ENCODE measurements around the gene PTPRM. TPM values are rescaled to one million over a fixed set of nuclear protein-coding genes. Genes with fewer than 3 reads are reported as not detected.

Gene PTPRM
- total and polyA plus RNA-seq, 3 donors from 2014 or later: 76.4 to 101 (median 94.6) TPM

DNA sequence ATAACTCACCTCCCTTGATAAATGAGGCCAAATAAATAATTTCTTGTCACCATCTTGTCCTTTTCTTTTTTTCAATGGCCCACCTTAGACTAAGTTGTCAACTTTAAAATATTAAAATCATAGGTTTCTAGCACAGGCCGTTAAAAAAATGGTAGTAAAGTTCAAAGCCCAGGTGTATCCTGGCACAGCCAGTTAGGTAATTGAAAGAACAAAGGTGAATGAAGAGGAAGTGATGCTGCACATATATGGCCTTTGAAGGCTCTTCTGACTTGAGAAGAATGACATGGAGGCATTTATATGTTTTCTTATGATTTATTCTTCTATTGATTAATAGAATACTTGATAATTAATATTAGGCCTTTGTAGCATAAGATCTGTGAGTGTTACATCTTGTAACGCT, 208.7 kb downstream of the PTPRM start:
- Histone ChIP-seq H3K27ac (no peak overlapping the region), H3K36me3 (ENCODE audit: low read depth, missing control alignments) (no peaks in the 10 kb centered on the region), H3K27me3 (no peaks in the 10 kb centered on the region), H3K4me3 (no peak overlapping the region), H3K9me3 (no peaks in the 10 kb centered on the region), H3K4me1 (no peaks in the 10 kb centered on the region)
- no peak for DNase-seq
- TF ChIP-seq POLR2A (IDR thresholded peaks at IDR 0.05): no peak
- TF ChIP-seq, protein P1, sequence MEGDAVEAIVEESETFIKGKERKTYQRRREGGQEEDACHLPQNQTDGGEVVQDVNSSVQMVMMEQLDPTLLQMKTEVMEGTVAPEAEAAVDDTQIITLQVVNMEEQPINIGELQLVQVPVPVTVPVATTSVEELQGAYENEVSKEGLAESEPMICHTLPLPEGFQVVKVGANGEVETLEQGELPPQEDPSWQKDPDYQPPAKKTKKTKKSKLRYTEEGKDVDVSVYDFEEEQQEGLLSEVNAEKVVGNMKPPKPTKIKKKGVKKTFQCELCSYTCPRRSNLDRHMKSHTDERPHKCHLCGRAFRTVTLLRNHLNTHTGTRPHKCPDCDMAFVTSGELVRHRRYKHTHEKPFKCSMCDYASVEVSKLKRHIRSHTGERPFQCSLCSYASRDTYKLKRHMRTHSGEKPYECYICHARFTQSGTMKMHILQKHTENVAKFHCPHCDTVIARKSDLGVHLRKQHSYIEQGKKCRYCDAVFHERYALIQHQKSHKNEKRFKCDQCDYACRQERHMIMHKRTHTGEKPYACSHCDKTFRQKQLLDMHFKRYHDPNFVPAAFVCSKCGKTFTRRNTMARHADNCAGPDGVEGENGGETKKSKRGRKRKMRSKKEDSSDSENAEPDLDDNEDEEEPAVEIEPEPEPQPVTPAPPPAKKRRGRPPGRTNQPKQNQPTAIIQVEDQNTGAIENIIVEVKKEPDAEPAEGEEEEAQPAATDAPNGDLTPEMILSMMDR (IDR thresholded peaks at IDR 0.05): no peak
- intact Hi-C loops (cut with DNase I; ENCODE audit: low total_unique reads): no loop called here
- WGBS, 2 donors: 91 to 94% methylated on average over 2 of the region's 2 CpGs

- intact Hi-C loops (cut with DNase I; ENCODE audit: low total_unique reads): no loop called here
- Histone ChIP-seq H3K27me3 (no peaks in the 10 kb centered on the region), H3K4me1 (no peaks in the 10 kb centered on the region), H3K9me3 (no peaks in the 10 kb centered on the region), H3K4me3 (no peak overlapping the region), H3K27ac (no peak overlapping the region), H3K36me3 (ENCODE audit: low read depth, missing control alignments) (no peaks in the 10 kb centered on the region)
- 86 to 93% methylated on average over 7 of the region's 7 CpGs for WGBS, 2 donors
- DNase-seq: no peak
- TF ChIP-seq POLR2A (IDR thresholded peaks at IDR 0.05): no peak
- TF ChIP-seq, protein P1 (IDR thresholded peaks at IDR 0.05): no peak
Observed at GRCh38 chr18:7778181-7778580, 211.1 kb downstream of the PTPRM start.

GRCh38 chr18:7779211-7779610, 212.1 kb downstream of the PTPRM start:
- DNase-seq: no peak
- Histone ChIP-seq H3K27me3 (no peaks in the 10 kb centered on the region), H3K9me3 (no peaks in the 10 kb centered on the region), H3K27ac (no peak overlapping the region), H3K36me3 (ENCODE audit: low read depth, missing control alignments) (no peaks in the 10 kb centered on the region), H3K4me1 (no peaks in the 10 kb centered on the region), H3K4me3 (no peak overlapping the region)
- TF ChIP-seq, protein P1 (IDR thresholded peaks at IDR 0.05): no peak
- no peak for TF ChIP-seq POLR2A (IDR thresholded peaks at IDR 0.05)
- intact Hi-C loops (cut with DNase I; ENCODE audit: low total_unique reads): no loop called here
- 88 to 92% methylated on average over 3 of the region's 3 CpGs for WGBS, 2 donors

DNA sequence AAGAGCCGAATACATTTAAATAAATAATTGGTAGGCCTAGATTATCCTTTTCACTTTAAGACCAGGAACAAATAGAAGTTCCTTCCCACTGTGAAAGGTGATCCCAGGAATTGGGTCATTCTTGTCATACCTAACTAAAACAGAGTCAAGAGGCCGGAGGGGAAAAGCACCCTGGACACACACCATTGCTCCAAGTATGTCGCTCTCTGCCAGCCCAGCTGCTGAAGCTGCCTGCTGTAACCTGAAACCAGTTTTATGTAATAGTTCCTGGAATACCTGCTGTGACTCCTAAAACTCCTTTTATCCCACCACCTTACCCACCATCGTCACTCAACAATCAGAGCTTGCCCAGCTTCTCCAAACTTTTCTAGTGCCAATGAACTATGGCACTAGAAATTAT, 217.1 kb downstream of the PTPRM start:
- H3K27me3 ChIP-seq: no peaks in the 10 kb centered on the region
- no peak overlapping the region for H3K4me3 ChIP-seq
- intact Hi-C loops (cut with DNase I; ENCODE audit: low total_unique reads): no loop called here
- H3K27ac ChIP-seq: no peak overlapping the region
- no peaks in the 10 kb centered on the region for H3K36me3 ChIP-seq (ENCODE audit: low read depth, missing control alignments)
- WGBS, 2 donors: 94 to 98% methylated on average over 4 of the region's 4 CpGs
- H3K9me3 ChIP-seq: no peaks in the 10 kb centered on the region
- H3K4me1 ChIP-seq: no peaks in the 10 kb centered on the region
- no peak for DNase-seq
- TF ChIP-seq, protein P1 (IDR thresholded peaks at IDR 0.05): no peak
- TF ChIP-seq POLR2A (IDR thresholded peaks at IDR 0.05): no peak

- Histone ChIP-seq H3K4me3 (no peak overlapping the region), H3K27me3 (no peaks in the 10 kb centered on the region), H3K9me3 (no peaks in the 10 kb centered on the region), H3K27ac (no peak overlapping the region), H3K4me1 (no peaks in the 10 kb centered on the region), H3K36me3 (ENCODE audit: low read depth, missing control alignments) (no peaks in the 10 kb centered on the region)
- intact Hi-C loops (cut with DNase I; ENCODE audit: low total_unique reads): no loop called here
- DNase-seq: no peak
- 83 to 88% methylated on average over 1 of the region's 1 CpG for WGBS, 2 donors
- no peak for TF ChIP-seq POLR2A (IDR thresholded peaks at IDR 0.05)
- TF ChIP-seq, protein P1 (IDR thresholded peaks at IDR 0.05): no peak
Observed at GRCh38 chr18:7786569-7786968, 219.5 kb downstream of the PTPRM start.
